ENCODE measurements around the gene TASP1. TPM values are rescaled to one million over a fixed set of nuclear protein-coding genes. Genes with fewer than 3 reads are reported as not detected.

The TASP1 gene
- total RNA-seq, 1 donor from 2014 or later = 22.8 TPM

GRCh38 chr20:13419477-13419876 is 219.3 kb downstream of the TASP1 start:
- H3K36me3 Mint-ChIP-seq = peaks cover 2% of the 10 kb centered on the region
- no peak for DNase-seq (ENCODE audit: low spot score in 2 of 2, unreplicated experiment in 2 of 2)
- no peak overlapping the region for H3K4me3 Mint-ChIP-seq
- TF ChIP-seq CTCF (IDR thresholded peaks at IDR 0.05; ENCODE audit: unreplicated experiment) = no peak
- H3K27me3 Mint-ChIP-seq (ENCODE audit: low read depth) = no peaks in the 10 kb centered on the region
- H3K4me1 Mint-ChIP-seq = peaks cover 9% of the 10 kb centered on the region
- H3K27ac Mint-ChIP-seq = no peak overlapping the region
- no peaks in the 10 kb centered on the region for H3K9me3 Mint-ChIP-seq

GRCh38 chr20:13418263-13419229 is 220.2 kb downstream of the TASP1 start:
- no peaks in the 10 kb centered on the region for H3K27me3 Mint-ChIP-seq (ENCODE audit: low read depth)
- peaks cover 9% of the 10 kb centered on the region for H3K4me1 Mint-ChIP-seq
- no peaks in the 10 kb centered on the region for H3K9me3 Mint-ChIP-seq
- H3K4me3 Mint-ChIP-seq = no peak overlapping the region
- no peak for DNase-seq (ENCODE audit: low spot score in 2 of 2, unreplicated experiment in 2 of 2)
- no peak for TF ChIP-seq CTCF (IDR thresholded peaks at IDR 0.05; ENCODE audit: unreplicated experiment)
- peaks cover 2% of the 10 kb centered on the region for H3K36me3 Mint-ChIP-seq
- H3K27ac Mint-ChIP-seq = no peak overlapping the region

GRCh38 chr20:13416531-13416930 is 222.2 kb downstream of the TASP1 start:
- no peak overlapping the region for H3K27ac Mint-ChIP-seq

GRCh38 chr20:13412806-13413445 is 225.8 kb downstream of the TASP1 start:
- DNase-seq (ENCODE audit: low spot score in 2 of 2, unreplicated experiment in 2 of 2) = no peak
- peaks cover 2% of the 10 kb centered on the region for H3K36me3 Mint-ChIP-seq
- no peak for TF ChIP-seq CTCF (IDR thresholded peaks at IDR 0.05; ENCODE audit: unreplicated experiment)
- H3K4me3 Mint-ChIP-seq = no peak overlapping the region
- no peaks in the 10 kb centered on the region for H3K27me3 Mint-ChIP-seq (ENCODE audit: low read depth)
- peak overlapping the region; percentile 78 for H3K27ac Mint-ChIP-seq
- H3K9me3 Mint-ChIP-seq = peaks cover 13% of the 10 kb centered on the region
- peaks cover 18% of the 10 kb centered on the region for H3K4me1 Mint-ChIP-seq

More at GRCh38 chr20:13416531-13416930, 222.2 kb downstream of the TASP1 start:
- DNase-seq (ENCODE audit: low spot score in 2 of 2, unreplicated experiment in 2 of 2) = no peak
- H3K27me3 Mint-ChIP-seq (ENCODE audit: low read depth) = no peaks in the 10 kb centered on the region
- no peak overlapping the region for H3K4me3 Mint-ChIP-seq
- no peaks in the 10 kb centered on the region for H3K9me3 Mint-ChIP-seq
- peaks cover 2% of the 10 kb centered on the region for H3K36me3 Mint-ChIP-seq
- no peak for TF ChIP-seq CTCF (IDR thresholded peaks at IDR 0.05; ENCODE audit: unreplicated experiment)
- peaks cover 24% of the 10 kb centered on the region for H3K4me1 Mint-ChIP-seq

- H3K9me3 Mint-ChIP-seq = peaks cover 14% of the 10 kb centered on the region
- H3K27ac Mint-ChIP-seq = no peak overlapping the region
- no peak for DNase-seq (ENCODE audit: low spot score in 2 of 2, unreplicated experiment in 2 of 2)
- H3K4me3 Mint-ChIP-seq = no peak overlapping the region
- H3K36me3 Mint-ChIP-seq = peaks cover 5% of the 10 kb centered on the region
- TF ChIP-seq CTCF (IDR thresholded peaks at IDR 0.05; ENCODE audit: unreplicated experiment) = no peak
- H3K27me3 Mint-ChIP-seq (ENCODE audit: low read depth) = no peaks in the 10 kb centered on the region
- no peaks in the 10 kb centered on the region for H3K4me1 Mint-ChIP-seq
These were observed 234.4 kb downstream of the TASP1 start for GRCh38 chr20:13404293-13404692.

Measured in mesothelial cell of epicardium (in vitro differentiated cells).